DMS 273 (cell line): ENCODE data around the gene LIMS4.
"Not testable (repeated sequence)": the region's sequence is repeated elsewhere in the genome, so short reads cannot be mapped to it uniquely, and the experiment has no call there.

Experiments used
- DNase-seq: peaks from one replicate; lab custom pipeline; 2025; ENCODE audit not compliant: unreplicated experiment; lab: John Stamatoyannopoulos, UW

Gene LIMS4

DNA sequence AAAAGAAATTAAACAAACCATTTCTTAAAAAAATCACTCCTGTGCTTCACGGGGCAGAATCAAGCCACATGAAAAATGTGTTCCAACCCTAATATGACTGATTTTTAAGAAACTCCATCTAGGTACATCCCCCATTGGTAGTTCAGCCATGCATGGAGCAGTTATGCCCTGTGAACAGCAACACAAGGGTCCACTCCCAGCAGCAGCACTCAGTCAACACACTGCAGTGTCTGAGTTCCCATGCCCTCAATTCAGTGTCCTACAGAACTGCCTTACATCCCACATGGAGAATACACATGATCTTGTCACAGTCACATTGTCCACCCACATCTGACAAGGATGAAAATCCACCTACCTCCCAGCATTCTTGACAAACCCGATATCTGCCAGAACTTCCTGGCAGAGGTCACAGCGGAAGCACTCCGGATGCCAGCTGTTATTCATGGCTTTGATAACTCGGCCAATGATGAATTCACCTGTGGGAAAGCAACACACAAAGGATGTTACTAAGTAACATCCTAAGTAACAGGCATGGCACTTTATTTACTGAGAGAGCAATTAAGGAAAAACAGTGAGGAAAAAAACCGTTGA, 17.4 kb downstream of the LIMS4 start:
- DNase-seq: not testable (repeated sequence)

- not testable (repeated sequence) for DNase-seq
Observed at GRCh38 chr2:110450951-110451350, 21.7 kb downstream of the LIMS4 start.

- DNase-seq: not testable (repeated sequence)
Observed at GRCh38 chr2:110449127-110449947, 23.3 kb downstream of the LIMS4 start.

DNA sequence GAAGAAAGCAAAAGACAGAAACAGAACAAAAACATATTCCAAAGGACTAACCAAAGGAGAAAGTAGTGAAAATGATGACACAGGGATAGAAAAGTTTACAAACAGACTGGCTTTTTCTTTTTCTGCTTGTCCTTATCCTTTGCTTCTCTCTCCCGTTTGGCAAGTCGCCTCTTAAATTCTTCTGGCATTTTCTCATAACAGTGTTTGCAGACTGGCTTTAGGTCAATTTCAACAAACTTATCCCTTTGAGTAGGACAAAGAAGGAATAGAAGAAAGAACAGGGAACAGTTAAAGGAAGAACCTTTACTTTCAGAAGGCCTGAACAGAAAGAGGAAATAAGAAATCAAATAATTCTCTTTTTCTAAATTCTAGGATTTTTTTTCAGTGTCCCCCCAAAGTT, 26.0 kb downstream of the LIMS4 start:
- not testable (repeated sequence) for DNase-seq

DNA sequence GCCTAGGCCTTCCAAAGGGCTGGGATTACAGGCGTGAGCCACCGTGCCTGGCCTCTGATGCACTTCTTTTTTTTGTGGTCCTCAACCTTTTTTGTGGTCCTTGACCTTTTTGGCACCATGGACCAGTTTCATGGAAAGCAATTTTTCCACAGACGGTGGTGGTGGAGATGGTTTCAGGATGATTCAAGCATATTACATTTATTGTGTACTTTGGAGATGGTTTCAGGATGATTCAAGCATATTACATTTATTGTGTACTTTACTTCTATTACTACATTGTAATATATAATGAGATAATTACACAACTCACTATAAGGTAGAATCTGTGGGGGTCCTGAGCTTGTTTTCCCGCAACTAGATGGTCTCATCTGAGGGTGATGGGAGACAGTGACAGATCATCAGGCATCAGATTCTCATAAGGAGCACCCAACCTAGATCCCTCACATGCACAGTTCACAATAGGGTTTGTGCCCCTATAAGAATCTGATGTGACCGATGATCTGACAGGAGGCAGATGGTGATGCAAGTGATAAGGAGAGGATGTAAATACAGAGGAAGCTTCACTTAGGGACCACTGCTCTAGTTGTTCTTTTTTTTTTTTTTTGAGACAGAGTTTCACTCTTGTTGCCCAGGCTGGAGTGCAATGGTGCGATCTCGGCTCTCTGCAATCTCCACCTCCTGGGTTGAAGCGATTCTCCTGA, 29.2 kb downstream of the LIMS4 start:
- DNase-seq: not testable (repeated sequence)

- not testable (repeated sequence) for DNase-seq
Observed at GRCh38 chr2:110441905-110442304, 30.7 kb downstream of the LIMS4 start.

- not testable (repeated sequence) for DNase-seq
Observed at GRCh38 chr2:110434565-110434964, 38.1 kb downstream of the LIMS4 start.

DNA sequence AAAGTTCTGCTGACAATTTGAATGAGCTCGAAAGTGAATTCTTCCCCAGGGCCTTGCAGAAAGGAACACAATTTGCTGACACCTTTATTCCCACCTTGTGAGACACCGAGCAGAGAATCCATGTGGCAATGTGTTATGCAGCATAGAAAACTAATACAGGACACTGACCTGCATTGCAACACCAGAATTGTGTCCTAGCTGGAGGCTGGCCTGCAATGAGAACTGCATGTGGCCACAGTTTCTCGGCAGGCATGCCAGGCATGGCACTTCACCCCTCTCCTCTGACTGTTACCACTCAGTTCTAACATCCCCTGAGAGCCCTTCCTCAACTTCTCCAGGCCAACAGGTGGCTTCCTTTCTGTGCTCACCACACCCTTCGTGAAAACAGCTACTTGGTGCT, 46.9 kb downstream of the LIMS4 start:
- not testable (repeated sequence) for DNase-seq

DNA sequence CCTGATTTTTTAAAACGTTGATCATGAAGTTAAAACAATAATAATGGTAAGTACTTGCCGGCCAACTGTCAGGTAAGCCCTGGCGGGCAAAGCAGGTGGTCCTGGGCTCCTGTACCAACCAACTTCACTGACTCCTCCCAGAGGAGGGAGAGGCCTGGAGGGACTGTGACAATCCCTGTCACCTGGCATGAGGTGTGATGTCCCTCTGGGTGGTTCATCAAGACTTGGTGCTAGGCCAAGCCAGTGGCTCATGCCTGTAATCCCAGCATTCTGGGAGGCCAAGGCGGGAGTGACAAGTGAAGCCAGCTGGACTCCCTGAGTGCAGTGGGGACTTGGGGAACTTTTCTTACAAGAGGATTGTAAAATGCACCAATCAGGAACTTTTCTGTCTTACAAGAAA, 48.2 kb downstream of the LIMS4 start:
- DNase-seq: not testable (repeated sequence)

- DNase-seq: not testable (repeated sequence)
Observed at GRCh38 chr2:110423574-110423962, 49.0 kb downstream of the LIMS4 start.

DNA sequence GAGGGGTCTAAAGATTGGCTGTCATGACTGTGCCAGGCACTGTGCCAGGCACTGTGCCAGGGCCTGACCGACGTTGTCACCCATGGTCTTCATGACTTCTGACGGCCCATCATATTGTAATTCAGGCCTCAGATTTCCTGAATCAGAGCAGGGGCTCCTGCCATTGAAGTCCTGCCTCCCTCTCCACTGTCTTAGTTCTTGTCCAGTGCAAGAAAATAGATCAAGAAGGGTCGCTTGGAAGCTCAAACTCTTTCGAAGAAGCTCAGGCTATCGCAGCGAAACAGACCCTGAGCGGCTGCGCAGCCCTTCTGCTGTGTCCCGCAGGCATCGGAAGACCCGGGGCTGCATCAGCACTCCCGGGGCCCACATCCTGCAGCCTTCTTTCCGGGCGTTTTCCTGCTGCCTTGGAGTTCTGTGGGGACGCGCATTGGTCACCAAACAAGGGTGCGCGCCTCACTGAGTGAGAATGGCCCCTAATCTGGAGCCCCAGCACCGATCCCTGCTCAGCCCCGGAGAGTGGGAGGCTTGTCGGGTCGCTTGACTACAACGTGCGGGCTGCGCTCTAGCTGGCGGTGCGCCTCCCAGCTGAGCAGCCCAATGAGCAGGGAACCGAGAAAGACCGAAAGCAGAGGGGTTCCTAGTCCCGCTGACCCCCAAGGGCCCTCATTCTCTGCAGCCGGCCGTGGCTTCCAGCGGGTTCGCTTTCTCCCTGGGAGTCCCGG, 49.6 kb downstream of the LIMS4 start:
- DNase-seq: not testable (repeated sequence)

- DNase-seq: not testable (repeated sequence)
Observed at GRCh38 chr2:110420641-110421354, 51.8 kb downstream of the LIMS4 start.

DNA sequence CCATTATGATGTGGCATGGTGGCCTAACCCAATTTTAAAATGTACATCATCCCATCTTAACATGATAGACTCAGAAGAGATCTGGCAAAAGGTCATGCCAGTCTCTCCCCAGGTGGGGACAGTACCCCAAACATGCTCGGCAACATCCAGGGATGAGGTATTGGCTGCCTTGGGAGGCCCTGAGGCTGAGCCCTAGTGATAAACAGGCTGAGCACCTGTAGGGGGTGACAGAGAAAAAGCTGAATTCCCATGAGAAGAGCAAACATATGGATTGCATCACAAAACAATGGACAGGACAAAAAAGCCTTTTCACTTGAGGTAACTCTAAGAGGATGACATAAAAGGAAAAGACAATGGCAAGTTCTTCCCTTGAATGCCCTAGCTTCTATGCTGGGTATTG, 65.5 kb downstream of the LIMS4 start:
- not testable (repeated sequence) for DNase-seq

- DNase-seq: not testable (repeated sequence)
Observed at GRCh38 chr2:110404988-110405387, 67.6 kb downstream of the LIMS4 start.

GRCh38 chr2:110404246-110404645, 68.4 kb downstream of the LIMS4 start:
- not testable (repeated sequence) for DNase-seq

GRCh38 chr2:110401001-110401618, 71.5 kb downstream of the LIMS4 start:
- not testable (repeated sequence) for DNase-seq

GRCh38 chr2:110399378-110399777, 73.2 kb downstream of the LIMS4 start:
- not testable (repeated sequence) for DNase-seq

DNA sequence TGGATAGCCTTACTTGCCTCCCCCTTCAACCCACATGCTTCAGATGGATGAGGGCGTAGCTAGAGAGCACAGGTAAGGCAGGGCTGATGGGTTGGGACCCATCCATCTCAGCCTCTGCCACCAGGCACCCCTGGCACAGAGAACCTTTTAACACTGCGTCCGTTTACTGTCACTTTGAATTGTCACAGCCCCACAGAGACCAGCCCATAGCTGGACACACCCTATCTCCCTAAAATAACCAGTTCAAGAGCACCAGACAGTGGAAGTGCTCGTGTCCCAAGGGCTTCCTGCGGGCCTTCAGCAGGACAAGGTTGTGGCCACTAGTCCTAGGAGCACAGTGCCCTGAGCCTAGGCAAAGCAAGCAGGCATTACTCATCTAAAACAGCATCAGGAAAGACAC, 76.6 kb downstream of the LIMS4 start:
- DNase-seq: not testable (repeated sequence)
